IPS-18a (cell line): ENCODE data around the gene XPA.

ENCODE experiments used
- H3K27ac ChIP-seq: one replicate; pipeline ENCODE4 v1.5.1; 2013; ENCODE audit warnings: low read length
- H3K27me3 ChIP-seq: one replicate; pipeline ENCODE4 v1.6.1; 2013; ENCODE audit warnings: mild to moderate bottlenecking, low read length; ENCODE audit not compliant: control insufficient read depth, insufficient read depth
- H3K36me3 ChIP-seq: one replicate; pipeline ENCODE4 v1.6.1; 2013; ENCODE audit warnings: low read depth, low read length; ENCODE audit not compliant: control insufficient read depth
- H3K4me1 ChIP-seq: one replicate; pipeline ENCODE4 v1.6.1; 2013; ENCODE audit warnings: low read depth, low read length; ENCODE audit not compliant: control insufficient read depth
- H3K4me3 ChIP-seq: one replicate; pipeline ENCODE4 v1.5.1; 2013; ENCODE audit warnings: low read length
- H3K9ac ChIP-seq: one replicate; pipeline ENCODE4 v1.6.1; 2013; ENCODE audit warnings: mild to moderate bottlenecking, low read length, moderate library complexity
- H3K9me3 ChIP-seq: one replicate; pipeline ENCODE4 v1.6.1; 2013; ENCODE audit warnings: low read depth, low read length; ENCODE audit not compliant: control insufficient read depth

Gene XPA

GRCh38 chr9:97640325-97640724 is 56.8 kb downstream of the XPA start:
- Histone ChIP-seq H3K27ac (no peak overlapping the region), H3K4me3 (no peak overlapping the region), H3K36me3 (peaks cover 44% of the 10 kb centered on the region), H3K27me3 (no peaks in the 10 kb centered on the region), H3K9ac (no peak overlapping the region), H3K4me1 (peaks cover 4% of the 10 kb centered on the region), H3K9me3 (no peaks in the 10 kb centered on the region)

- Histone ChIP-seq H3K27me3 (no peaks in the 10 kb centered on the region), H3K4me1 (peaks cover 4% of the 10 kb centered on the region), H3K4me3 (no peak overlapping the region), H3K36me3 (peaks cover 29% of the 10 kb centered on the region), H3K9me3 (no peaks in the 10 kb centered on the region), H3K27ac (no peak overlapping the region), H3K9ac (no peak overlapping the region)
Observed at GRCh38 chr9:97638666-97639065, 58.5 kb downstream of the XPA start.

DNA sequence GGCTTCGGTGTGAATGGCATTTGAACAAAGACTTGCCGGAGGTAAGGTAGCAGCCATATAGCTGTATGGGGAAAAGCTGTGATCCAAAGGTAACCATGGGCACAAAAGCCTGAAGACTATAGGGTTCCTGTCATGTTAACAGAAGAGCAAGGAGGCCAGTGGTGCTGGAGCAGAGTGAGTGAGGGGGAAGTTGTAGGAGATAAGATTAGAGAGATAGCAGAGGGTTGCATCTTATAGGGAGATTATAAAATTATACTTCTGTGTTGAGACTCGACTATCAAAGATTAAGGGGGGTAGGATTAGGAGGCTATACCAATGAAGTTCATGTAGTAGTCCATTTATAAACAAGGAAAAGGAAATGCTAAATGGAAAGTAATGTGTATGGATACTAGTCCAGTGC is 60.2 kb downstream of the XPA start:
- no peaks in the 10 kb centered on the region for H3K9me3 ChIP-seq
- no peak overlapping the region for H3K27ac ChIP-seq
- H3K4me1 ChIP-seq, result peaks cover 4% of the 10 kb centered on the region
- peaks cover 11% of the 10 kb centered on the region for H3K36me3 ChIP-seq
- no peak overlapping the region for H3K4me3 ChIP-seq
- no peaks in the 10 kb centered on the region for H3K27me3 ChIP-seq
- H3K9ac ChIP-seq, result no peak overlapping the region

GRCh38 chr9:97635026-97635425 is 62.1 kb downstream of the XPA start:
- H3K9me3 ChIP-seq, result no peaks in the 10 kb centered on the region
- H3K27ac ChIP-seq, result no peak overlapping the region
- H3K4me3 ChIP-seq, result peak overlapping the region; percentile 73
- no peaks in the 10 kb centered on the region for H3K36me3 ChIP-seq
- H3K27me3 ChIP-seq, result no peaks in the 10 kb centered on the region
- peak overlapping the region; percentile 94 for H3K9ac ChIP-seq
- peaks cover 4% of the 10 kb centered on the region for H3K4me1 ChIP-seq

- no peaks in the 10 kb centered on the region for H3K27me3 ChIP-seq
- no peaks in the 10 kb centered on the region for H3K36me3 ChIP-seq
- H3K4me3 ChIP-seq, result peak overlapping the region; percentile 73
- peak overlapping the region; percentile 94 for H3K9ac ChIP-seq
- peak overlapping the region; percentile 97 for H3K27ac ChIP-seq
- no peaks in the 10 kb centered on the region for H3K9me3 ChIP-seq
- peaks cover 8% of the 10 kb centered on the region for H3K4me1 ChIP-seq
Observed at GRCh38 chr9:97633859-97634490, 63.2 kb downstream of the XPA start.

DNA sequence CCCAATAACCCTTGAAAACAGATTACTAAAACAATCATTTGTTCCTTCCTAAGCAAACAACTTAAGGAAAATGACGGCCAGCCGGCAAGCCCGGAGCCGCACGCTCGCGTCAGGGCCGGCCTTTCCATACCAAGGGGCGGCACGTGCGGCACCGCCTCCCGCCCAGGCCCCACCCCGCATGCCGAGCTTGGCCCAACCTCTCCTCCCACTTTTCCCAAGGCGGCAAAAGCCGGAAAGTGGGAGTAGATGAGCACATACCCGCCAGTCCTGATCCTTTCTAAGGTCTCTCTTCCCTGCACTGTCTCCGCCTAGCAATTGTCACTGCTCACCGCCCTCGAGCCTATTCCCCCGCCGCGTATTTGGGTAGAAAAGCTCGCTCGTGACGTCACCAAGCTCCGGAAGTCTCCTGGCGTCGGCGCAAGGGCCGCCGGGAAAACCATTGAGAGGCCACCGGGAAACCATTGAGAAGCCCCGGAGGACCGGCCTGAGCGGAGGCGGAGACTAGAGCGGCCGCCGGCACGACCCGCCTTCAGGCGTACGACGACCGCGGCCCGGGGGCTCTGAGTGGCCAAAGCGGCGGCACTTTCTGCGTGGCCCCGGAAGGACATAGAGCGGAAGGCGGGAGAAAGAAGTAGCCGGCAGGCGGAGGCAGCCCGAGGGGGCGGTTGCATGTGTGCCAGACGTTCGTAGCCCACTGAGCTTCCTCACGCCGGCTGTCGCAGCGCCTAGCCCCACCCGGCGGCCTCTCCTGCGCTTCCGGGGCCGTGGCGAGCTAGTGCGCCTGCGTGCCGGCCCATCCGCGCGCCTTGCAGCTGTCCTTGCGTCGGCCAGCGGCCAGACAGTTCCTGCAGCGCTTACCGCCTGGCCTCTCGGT is 63.9 kb downstream of the XPA start, which contains the start of the genes NCBP1 and TSTD2:
NCBP1 (plus strand) TSS at position 837 of the 874 bp plus-strand sequence. CDS start 61 bp downstream, outside the sequence.
TSTD2 (minus strand) TSS at position 384 of the 874 bp plus-strand sequence. CDS start 5,806 bp downstream, outside the sequence.
- Histone ChIP-seq H3K4me1 (peaks cover 13% of the 10 kb centered on the region), H3K27ac (peak within 1 kb of the TSS; percentile 97), H3K27me3 (no peaks in the 10 kb centered on the region), H3K9me3 (no peaks in the 10 kb centered on the region), H3K9ac (peak within 1 kb of the TSS; percentile 94), H3K4me3 (peak within 1 kb of the TSS; percentile 73), H3K36me3 (no peaks in the 10 kb centered on the region)

DNA sequence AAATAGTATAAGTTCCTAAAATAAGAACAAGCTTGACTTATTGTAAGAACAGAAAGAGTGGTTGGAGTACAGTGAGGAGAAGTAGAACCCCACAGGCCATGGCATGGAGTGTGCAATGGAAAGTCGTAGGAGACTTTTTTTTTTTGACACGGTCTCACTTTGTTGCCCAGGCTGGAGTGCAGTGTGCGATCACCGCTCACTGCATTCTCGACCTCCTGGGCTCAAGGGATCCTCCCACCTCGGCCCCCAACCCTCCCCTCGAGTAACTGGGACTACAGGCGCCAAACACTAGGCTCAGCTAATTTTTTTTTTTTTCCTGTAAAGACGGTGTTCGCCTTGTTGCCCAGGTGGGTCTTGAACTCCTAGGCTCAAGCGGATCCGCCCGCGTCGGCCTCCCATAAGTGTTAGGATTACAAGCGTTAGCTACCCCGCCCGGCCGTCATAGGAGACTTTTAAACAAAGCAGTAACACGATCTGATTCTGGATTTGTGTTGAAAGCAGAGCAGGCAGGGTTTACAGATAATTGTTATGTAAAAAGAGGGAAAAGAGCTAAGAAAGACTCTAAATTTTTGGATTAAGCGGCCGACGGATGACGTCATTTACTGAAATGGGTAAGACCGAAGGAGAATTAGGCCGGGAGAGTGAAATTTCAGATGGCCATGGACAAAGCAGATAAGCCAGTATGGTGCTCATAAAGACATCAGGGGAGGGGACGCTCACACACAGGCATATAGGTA is 64.7 kb downstream of the XPA start:
- H3K27me3 ChIP-seq, result no peaks in the 10 kb centered on the region

GRCh38 chr9:97630591-97630990 is 66.5 kb downstream of the XPA start:
- no peaks in the 10 kb centered on the region for H3K27me3 ChIP-seq
- peaks cover 10% of the 10 kb centered on the region for H3K4me1 ChIP-seq
- peaks cover 3% of the 10 kb centered on the region for H3K36me3 ChIP-seq
- no peaks in the 10 kb centered on the region for H3K9me3 ChIP-seq
- H3K27ac ChIP-seq, result no peak overlapping the region
- H3K9ac ChIP-seq, result no peak overlapping the region
- no peak overlapping the region for H3K4me3 ChIP-seq

More for the DNA sequence above, 64.7 kb downstream of the XPA start:
- H3K9me3 ChIP-seq, result no peaks in the 10 kb centered on the region
- H3K27ac ChIP-seq, result peak overlapping the region; percentile 97
- peak overlapping the region; percentile 73 for H3K4me3 ChIP-seq
- H3K36me3 ChIP-seq, result no peaks in the 10 kb centered on the region
- H3K9ac ChIP-seq, result peak overlapping the region; percentile 94
- peaks cover 13% of the 10 kb centered on the region for H3K4me1 ChIP-seq

- no peak overlapping the region for H3K4me3 ChIP-seq
- no peaks in the 10 kb centered on the region for H3K27me3 ChIP-seq
- peaks cover 11% of the 10 kb centered on the region for H3K36me3 ChIP-seq
- H3K9me3 ChIP-seq, result no peaks in the 10 kb centered on the region
- H3K9ac ChIP-seq, result no peak overlapping the region
- no peak overlapping the region for H3K27ac ChIP-seq
- H3K4me1 ChIP-seq, result peaks cover 9% of the 10 kb centered on the region
Observed at GRCh38 chr9:97629156-97629555, 68.0 kb downstream of the XPA start.

DNA sequence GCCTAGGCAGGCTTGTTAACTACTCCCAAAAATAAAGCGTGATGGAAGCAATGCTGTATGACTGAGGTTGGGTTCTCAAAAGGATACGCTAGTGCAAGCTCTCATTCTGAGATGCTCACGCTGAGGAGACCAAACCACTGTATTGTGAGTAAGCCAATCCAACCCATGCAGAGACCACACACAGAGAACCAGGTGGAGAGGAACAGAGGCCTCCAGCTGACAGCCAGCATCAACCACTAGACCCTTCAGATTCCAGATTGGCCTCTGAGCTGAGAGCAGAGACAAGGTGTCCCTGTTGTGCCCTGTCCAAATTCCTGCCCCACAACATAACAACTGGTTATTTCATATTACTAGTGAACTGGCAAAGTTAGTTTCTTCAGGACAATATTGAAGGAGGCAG is 68.5 kb downstream of the XPA start:
- no peak overlapping the region for H3K9ac ChIP-seq
- H3K36me3 ChIP-seq, result peaks cover 11% of the 10 kb centered on the region
- no peak overlapping the region for H3K4me3 ChIP-seq
- H3K9me3 ChIP-seq, result no peaks in the 10 kb centered on the region
- peaks cover 9% of the 10 kb centered on the region for H3K4me1 ChIP-seq
- H3K27ac ChIP-seq, result no peak overlapping the region
- H3K27me3 ChIP-seq, result no peaks in the 10 kb centered on the region

- Histone ChIP-seq H3K4me1 (peaks cover 9% of the 10 kb centered on the region), H3K27me3 (no peaks in the 10 kb centered on the region), H3K9me3 (no peaks in the 10 kb centered on the region), H3K4me3 (no peak overlapping the region), H3K36me3 (peaks cover 13% of the 10 kb centered on the region), H3K9ac (no peak overlapping the region), H3K27ac (no peak overlapping the region)
Observed at GRCh38 chr9:97627624-97628023, 69.5 kb downstream of the XPA start.
